Measurements from ENCODE around the gene GNB1L.

The GNB1L gene

GRCh38 chr22:19739448-19739895 is 115.2 kb downstream of the GNB1L start:
- Mint-ChIP-seq H3K9me3 (no peaks in the 10 kb centered on the region), H3K27me3 (peaks cover 0 to 8% of the 10 kb centered on the region in 2 donors), H3K27ac (no peak overlapping the region), H3K4me3 (no peak overlapping the region), H3K36me3 (ENCODE audit: insufficient read depth) (no peaks in the 10 kb centered on the region), H3K4me1 (ENCODE audit: low read depth in 2 of 2) (no peaks in the 10 kb centered on the region)
- no peak for DNase-seq
- ATAC-seq (replicated peaks), result no peak

GRCh38 chr22:19738664-19739447 is 115.8 kb downstream of the GNB1L start:
- H3K27ac Mint-ChIP-seq, result no peak overlapping the region
- H3K4me3 Mint-ChIP-seq, result no peak overlapping the region
- H3K4me1 Mint-ChIP-seq (ENCODE audit: low read depth in 2 of 2), result no peaks in the 10 kb centered on the region
- ATAC-seq (replicated peaks), result no peak
- peaks cover 0 to 13% of the 10 kb centered on the region in 2 donors for H3K27me3 Mint-ChIP-seq
- H3K36me3 Mint-ChIP-seq (ENCODE audit: insufficient read depth), result no peaks in the 10 kb centered on the region
- H3K9me3 Mint-ChIP-seq, result no peaks in the 10 kb centered on the region
- no peak for DNase-seq

GRCh38 chr22:19737846-19738663 is 116.6 kb downstream of the GNB1L start:
- ATAC-seq (replicated peaks) (no peak), DNase-seq (no peak)
- no peaks in the 10 kb centered on the region for H3K36me3 Mint-ChIP-seq (ENCODE audit: insufficient read depth)
- H3K27me3 Mint-ChIP-seq, result peaks cover 0 to 17% of the 10 kb centered on the region in 2 donors
- no peaks in the 10 kb centered on the region for H3K9me3 Mint-ChIP-seq
- H3K27ac Mint-ChIP-seq, result no peak overlapping the region
- H3K4me1 Mint-ChIP-seq (ENCODE audit: low read depth in 2 of 2), result no peaks in the 10 kb centered on the region
- no peak overlapping the region for H3K4me3 Mint-ChIP-seq

- H3K4me3 Mint-ChIP-seq, result no peak overlapping the region
- no peaks in the 10 kb centered on the region for H3K4me1 Mint-ChIP-seq (ENCODE audit: low read depth in 2 of 2)
- H3K36me3 Mint-ChIP-seq (ENCODE audit: insufficient read depth), result no peaks in the 10 kb centered on the region
- DNase-seq (no peak), ATAC-seq (replicated peaks) (no peak)
- no peak overlapping the region for H3K27ac Mint-ChIP-seq
- peaks cover 0 to 19% of the 10 kb centered on the region in 2 donors for H3K27me3 Mint-ChIP-seq
- H3K9me3 Mint-ChIP-seq, result no peaks in the 10 kb centered on the region
These were observed 118.8 kb downstream of the GNB1L start for GRCh38 chr22:19735665-19736510.

- Mint-ChIP-seq H3K9me3 (no peaks in the 10 kb centered on the region), H3K4me1 (ENCODE audit: low read depth in 2 of 2) (peaks cover 0 to 2% of the 10 kb centered on the region in 2 donors), H3K27me3 (peaks cover 0 to 22% of the 10 kb centered on the region in 2 donors), H3K27ac (no peak overlapping the region), H3K4me3 (no peak overlapping the region), H3K36me3 (ENCODE audit: insufficient read depth) (no peaks in the 10 kb centered on the region)
- DNase-seq, result no peak
- ATAC-seq (replicated peaks), result no peak
These were observed 119.8 kb downstream of the GNB1L start for GRCh38 chr22:19734837-19735382.

- Mint-ChIP-seq H3K27me3 (peaks cover 0 to 19% of the 10 kb centered on the region in 2 donors), H3K9me3 (no peaks in the 10 kb centered on the region), H3K4me3 (no peak overlapping the region), H3K36me3 (ENCODE audit: insufficient read depth) (no peaks in the 10 kb centered on the region), H3K4me1 (ENCODE audit: low read depth in 2 of 2) (peaks cover 0 to 2% of the 10 kb centered on the region in 2 donors), H3K27ac (no peak overlapping the region)
- DNase-seq (no peak), ATAC-seq (replicated peaks) (no peak)
These were observed 120.5 kb downstream of the GNB1L start for GRCh38 chr22:19734163-19734562.

- peaks cover 0 to 2% of the 10 kb centered on the region in 2 donors for H3K4me1 Mint-ChIP-seq (ENCODE audit: low read depth in 2 of 2)
- ATAC-seq (replicated peaks) (no peak), DNase-seq (no peak)
- H3K27me3 Mint-ChIP-seq, result peaks cover 0 to 19% of the 10 kb centered on the region in 2 donors
- H3K9me3 Mint-ChIP-seq, result no peaks in the 10 kb centered on the region
- H3K27ac Mint-ChIP-seq, result no peak overlapping the region
- no peak overlapping the region for H3K4me3 Mint-ChIP-seq
- H3K36me3 Mint-ChIP-seq (ENCODE audit: insufficient read depth), result no peaks in the 10 kb centered on the region
These were observed 120.9 kb downstream of the GNB1L start for GRCh38 chr22:19733755-19734154.
